ENCODE results near the gene ZNF747. TPM values are rescaled to one million over a fixed set of nuclear protein-coding genes. Genes with fewer than 3 reads are reported as not detected.
A peak's percentile ranks its signal among the peaks of the same experiment; 100 is the strongest.

ZNF747 gene
- total RNA-seq, 2 donors from 2014 or later, result 15.8 to 22.6 TPM

DNA sequence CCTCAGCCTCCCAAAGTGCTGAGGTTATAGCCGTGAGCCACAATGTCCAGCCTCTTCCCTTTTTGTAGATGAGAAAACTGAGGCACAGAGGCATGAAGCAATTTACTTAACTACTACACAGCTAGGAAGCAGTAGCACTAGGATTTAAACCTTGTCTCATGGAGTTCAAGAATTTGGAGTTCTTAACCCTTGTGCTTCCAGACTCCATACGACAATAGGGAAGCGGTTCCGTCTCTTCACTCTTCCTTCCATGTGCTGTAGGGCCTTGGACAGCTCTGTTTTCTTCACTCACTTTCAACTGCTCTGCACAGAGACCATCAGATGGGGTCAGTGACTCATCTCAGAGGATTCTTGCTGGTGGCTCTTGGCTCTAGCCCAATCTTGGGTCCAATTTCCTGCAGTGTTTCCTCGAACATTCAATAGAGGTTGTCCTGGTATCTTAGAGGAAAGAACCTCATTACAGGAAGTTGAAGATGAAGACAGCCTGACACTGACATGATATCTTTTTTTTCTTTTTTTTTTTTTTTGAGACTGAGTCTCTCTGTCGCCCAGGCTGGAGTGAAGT lies 42.8 kb downstream of the ZNF747 start:
- peak; percentile 25 for DNase-seq (ENCODE audit: low spot score)
- peak; percentile 32 for TF ChIP-seq POLR2AphosphoS5 (IDR thresholded peaks at IDR 0.05)
- TF ChIP-seq, protein P1, sequence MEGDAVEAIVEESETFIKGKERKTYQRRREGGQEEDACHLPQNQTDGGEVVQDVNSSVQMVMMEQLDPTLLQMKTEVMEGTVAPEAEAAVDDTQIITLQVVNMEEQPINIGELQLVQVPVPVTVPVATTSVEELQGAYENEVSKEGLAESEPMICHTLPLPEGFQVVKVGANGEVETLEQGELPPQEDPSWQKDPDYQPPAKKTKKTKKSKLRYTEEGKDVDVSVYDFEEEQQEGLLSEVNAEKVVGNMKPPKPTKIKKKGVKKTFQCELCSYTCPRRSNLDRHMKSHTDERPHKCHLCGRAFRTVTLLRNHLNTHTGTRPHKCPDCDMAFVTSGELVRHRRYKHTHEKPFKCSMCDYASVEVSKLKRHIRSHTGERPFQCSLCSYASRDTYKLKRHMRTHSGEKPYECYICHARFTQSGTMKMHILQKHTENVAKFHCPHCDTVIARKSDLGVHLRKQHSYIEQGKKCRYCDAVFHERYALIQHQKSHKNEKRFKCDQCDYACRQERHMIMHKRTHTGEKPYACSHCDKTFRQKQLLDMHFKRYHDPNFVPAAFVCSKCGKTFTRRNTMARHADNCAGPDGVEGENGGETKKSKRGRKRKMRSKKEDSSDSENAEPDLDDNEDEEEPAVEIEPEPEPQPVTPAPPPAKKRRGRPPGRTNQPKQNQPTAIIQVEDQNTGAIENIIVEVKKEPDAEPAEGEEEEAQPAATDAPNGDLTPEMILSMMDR (IDR thresholded peaks at IDR 0.05), result no peak
- H3K9me3 ChIP-seq, result no peaks in the 10 kb centered on the region

DNA sequence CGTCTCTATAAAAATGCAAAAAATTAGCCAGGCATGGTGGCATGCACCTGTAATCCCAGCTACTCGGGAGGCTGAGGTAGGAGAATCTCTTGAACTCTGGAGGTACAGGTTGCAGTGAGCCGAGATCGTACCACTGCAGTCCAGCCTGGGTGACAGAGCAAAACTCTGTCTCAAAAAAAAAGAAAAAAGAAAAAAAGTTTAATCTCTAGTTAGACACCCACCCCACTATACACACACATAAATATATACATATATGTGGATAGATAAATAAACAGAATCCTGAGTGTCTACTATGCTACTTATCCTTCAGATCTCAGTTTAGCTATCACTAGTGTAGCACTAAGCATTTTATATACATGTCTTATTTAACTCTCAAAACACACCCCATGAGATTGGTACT lies 43.4 kb downstream of the ZNF747 start:
- H3K36me3 ChIP-seq, result no peaks in the 10 kb centered on the region
- H3K4me1 ChIP-seq (replicated peaks), result no peaks in the 10 kb centered on the region

More for the DNA sequence above, 42.8 kb downstream of the ZNF747 start:
- Histone ChIP-seq H3K4me1 (replicated peaks) (no peaks in the 10 kb centered on the region), H3K27me3 (replicated peaks; ENCODE audit: insufficient read depth) (no peaks in the 10 kb centered on the region), H3K36me3 (no peaks in the 10 kb centered on the region), H3K4me3 (no peak overlapping the region), H3K27ac (no peak overlapping the region)
- 61% methylated on average over 6 of the region's 6 CpGs for WGBS
- intact Hi-C loops (cut with DNase I), result no loop called here

DNA sequence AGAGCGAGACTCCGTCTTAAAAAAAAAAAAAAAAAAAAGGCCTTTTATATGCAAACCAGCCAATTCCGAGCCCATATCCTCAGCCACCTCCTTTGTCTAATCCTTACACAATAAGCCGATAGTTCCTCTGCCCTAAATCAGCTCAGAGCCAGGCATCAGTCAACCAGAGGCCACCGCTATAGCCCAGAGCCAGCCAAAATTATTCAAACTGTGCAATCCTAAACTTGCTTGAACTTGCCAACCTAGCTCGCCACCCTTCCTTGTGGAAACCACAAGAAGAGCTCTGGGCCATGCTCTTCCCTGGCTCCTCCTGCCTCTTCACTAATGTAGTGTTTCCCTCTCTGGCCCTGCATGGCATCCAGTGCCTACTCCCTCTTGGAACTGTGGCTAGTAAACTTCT lies 44.4 kb downstream of the ZNF747 start:
- no peaks in the 10 kb centered on the region for H3K4me1 ChIP-seq (replicated peaks)
- no peaks in the 10 kb centered on the region for H3K9me3 ChIP-seq
- TF ChIP-seq POLR2AphosphoS5 (IDR thresholded peaks at IDR 0.05) (peak; percentile 75), POLR2A (IDR thresholded peaks at IDR 0.05) (no peak)
- peak; percentile 75 for DNase-seq (ENCODE audit: low spot score)
- no peaks in the 10 kb centered on the region for H3K27me3 ChIP-seq (replicated peaks; ENCODE audit: insufficient read depth)
- no peak overlapping the region for H3K27ac ChIP-seq
- WGBS, result 41% methylated on average over 6 of the region's 6 CpGs
- H3K4me3 ChIP-seq, result no peak overlapping the region
- H3K36me3 ChIP-seq, result no peaks in the 10 kb centered on the region
- intact Hi-C loops (cut with DNase I), result no loop called here

More for the DNA sequence above, 43.4 kb downstream of the ZNF747 start:
- Histone ChIP-seq H3K27ac (no peak overlapping the region), H3K4me3 (no peak overlapping the region), H3K27me3 (replicated peaks; ENCODE audit: insufficient read depth) (no peaks in the 10 kb centered on the region), H3K9me3 (no peaks in the 10 kb centered on the region)
- 94% methylated on average over 4 of the region's 4 CpGs for WGBS
- TF ChIP-seq POLR2A (IDR thresholded peaks at IDR 0.05), result no peak
- TF ChIP-seq, protein P1 (IDR thresholded peaks at IDR 0.05), result no peak
- TF ChIP-seq POLR2AphosphoS5 (IDR thresholded peaks at IDR 0.05), result no peak
- intact Hi-C loops (cut with DNase I), result no loop called here
- no peak for DNase-seq (ENCODE audit: low spot score)

DNA sequence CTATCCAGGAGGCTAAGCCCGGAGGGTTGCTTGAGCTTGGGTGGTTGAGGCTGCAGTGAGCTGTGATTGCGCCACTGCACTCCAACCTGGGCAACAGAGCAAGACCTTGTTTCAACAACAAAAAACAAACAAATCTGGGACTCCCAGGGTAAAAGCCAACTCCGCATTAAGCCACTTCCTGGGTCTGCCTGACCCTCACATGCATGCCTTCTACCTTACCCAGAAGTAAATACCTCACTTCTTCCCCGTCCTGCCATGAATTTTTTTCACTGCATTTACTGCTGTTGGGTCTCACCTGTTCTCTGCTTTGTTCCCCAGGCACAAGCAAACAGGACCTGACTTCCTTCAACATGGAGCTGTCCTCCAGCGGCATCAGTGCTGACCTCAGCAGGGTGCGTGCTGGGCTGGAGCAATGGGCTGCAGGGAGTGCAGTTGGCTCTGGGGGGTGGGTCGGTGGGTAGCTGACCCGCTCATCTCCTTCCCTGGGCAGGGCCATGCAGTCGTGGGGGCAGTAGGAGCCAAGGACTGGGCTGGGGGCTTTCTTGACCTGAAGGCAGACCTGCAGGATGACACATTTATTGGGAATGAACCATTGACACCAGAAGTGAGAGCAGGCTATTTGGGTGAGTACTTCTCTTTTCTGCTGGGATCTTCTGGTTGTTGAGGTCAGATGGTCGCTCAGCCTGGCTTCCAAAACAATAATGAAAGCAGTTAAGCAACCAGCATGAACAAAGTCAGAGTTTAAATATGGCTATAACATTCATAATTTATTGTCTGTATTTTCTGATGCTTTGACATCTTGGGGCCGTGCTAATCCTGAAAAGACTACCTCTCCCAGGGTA lies 45.7 kb downstream of the ZNF747 start:
- Histone ChIP-seq H3K4me1 (replicated peaks) (no peaks in the 10 kb centered on the region), H3K27me3 (replicated peaks; ENCODE audit: insufficient read depth) (no peaks in the 10 kb centered on the region), H3K4me3 (no peak overlapping the region), H3K9me3 (no peaks in the 10 kb centered on the region), H3K36me3 (no peaks in the 10 kb centered on the region), H3K27ac (no peak overlapping the region)
- TF ChIP-seq, protein P1 (IDR thresholded peaks at IDR 0.05), result no peak
- TF ChIP-seq POLR2A (IDR thresholded peaks at IDR 0.05) (no peak), POLR2AphosphoS5 (IDR thresholded peaks at IDR 0.05) (no peak)
- intact Hi-C loops (cut with DNase I), result no loop called here
- 58% methylated on average over 11 of the region's 11 CpGs for WGBS
- DNase-seq (ENCODE audit: low spot score), result no peak

DNA sequence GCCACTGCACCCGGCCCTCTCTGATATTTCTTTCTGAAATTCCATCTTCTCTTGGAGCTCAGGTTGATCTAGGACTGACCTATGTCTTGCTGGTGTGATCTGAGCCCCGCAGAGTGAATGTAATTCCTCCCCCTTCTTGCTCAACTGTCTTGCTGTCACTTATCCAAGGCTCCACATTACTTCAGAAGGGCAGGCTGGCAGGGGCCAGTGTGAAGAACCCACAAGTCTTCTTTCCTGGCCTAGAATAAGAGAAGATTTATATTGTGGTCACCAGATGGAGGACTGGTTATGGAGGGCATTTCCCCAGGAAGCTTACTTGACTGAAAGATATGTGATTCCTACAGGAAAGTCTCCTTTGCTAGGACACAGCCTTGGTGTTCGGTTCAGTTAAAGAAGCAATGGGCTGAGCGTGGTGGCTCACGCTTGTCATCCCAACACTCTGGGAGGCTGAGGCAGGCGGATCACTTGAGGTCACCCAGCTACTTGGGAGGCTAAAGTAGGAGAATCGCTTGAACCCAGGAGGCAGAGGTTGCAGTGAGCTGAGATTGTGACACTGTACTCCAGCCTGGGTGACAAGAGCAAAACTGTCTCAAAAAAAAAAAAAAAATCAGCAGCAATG lies 48.7 kb downstream of the ZNF747 start:
- WGBS, result 90% methylated on average over 7 of the region's 7 CpGs
- Histone ChIP-seq H3K27ac (no peak overlapping the region), H3K36me3 (no peaks in the 10 kb centered on the region), H3K27me3 (replicated peaks; ENCODE audit: insufficient read depth) (no peaks in the 10 kb centered on the region), H3K4me3 (no peak overlapping the region), H3K4me1 (replicated peaks) (no peaks in the 10 kb centered on the region), H3K9me3 (no peaks in the 10 kb centered on the region)
- DNase-seq (ENCODE audit: low spot score), result no peak
- no peak for TF ChIP-seq POLR2A (IDR thresholded peaks at IDR 0.05)
- TF ChIP-seq, protein P1 (IDR thresholded peaks at IDR 0.05), result no peak
- no peak for TF ChIP-seq POLR2AphosphoS5 (IDR thresholded peaks at IDR 0.05)
- intact Hi-C loops (cut with DNase I), result no loop called here

Measured in prostate gland (tissue), 2 donors.